GM12878 (cell line): ENCODE results near the gene IRGC.

Experiments used
- BHLHE40 ChIP-seq, 2 experiments: fragments of 450-650 bp in 1 of 2; IDR thresholded peaks; 2 replicates each; pipeline ENCODE4 v1.6.1; 2011 to 2017; ENCODE audit warnings: low read depth in 2 of 2, borderline replicate concordance in 1 of 2, improper control_type of control experiment in 1 of 2, low read length in 1 of 2, mild to moderate bottlenecking in 1 of 2
- CHD4 ChIP-seq: fragments of 200-600 bp; sonication (generic); IDR thresholded peaks from 2 replicates; pipeline ENCODE4 v1.6.1; 2016; ENCODE audit warnings: mild to moderate bottlenecking
- MYC ChIP-seq: IDR thresholded peaks from 2 replicates; pipeline ENCODE4 v1.6.1; 2011; ENCODE audit warnings: mild to moderate bottlenecking, low read length, moderate library complexity, inconsistent platforms; ENCODE audit not compliant: insufficient read depth, insufficient replicate concordance, insufficient read length, severe bottlenecking
- SMC3 ChIP-seq: IDR thresholded peaks from 2 replicates; pipeline ENCODE4 v1.6.1; 2011; ENCODE audit warnings: low read length, improper control_type of control experiment, borderline replicate concordance
- TF ChIP-seq, protein P1 (sequence below): fragments of 450-650 bp; IDR thresholded peaks from 2 replicates; pipeline ENCODE4 v1.6.1; 2017; ENCODE audit warnings: low read depth, mild to moderate bottlenecking, moderate library complexity
- TF ChIP-seq, protein P2 (sequence below), 3 experiments: IDR thresholded peaks in 2 of 3; conservative IDR thresholded peaks in 1 of 3; 2 replicates each; pipeline ENCODE4 v1.5.1; 2011; ENCODE audit warnings: low read depth in 3 of 3, low read length in 3 of 3, mild to moderate bottlenecking in 3 of 3, control low read depth in 2 of 3, moderate library complexity in 2 of 3, inconsistent platforms in 1 of 3, mixed read lengths in 1 of 3; ENCODE audit not compliant: control insufficient read depth in 2 of 3, insufficient read depth in 1 of 3; ENCODE audit errors: extremely low read depth in 1 of 3

- TF ChIP-seq, protein P1, sequence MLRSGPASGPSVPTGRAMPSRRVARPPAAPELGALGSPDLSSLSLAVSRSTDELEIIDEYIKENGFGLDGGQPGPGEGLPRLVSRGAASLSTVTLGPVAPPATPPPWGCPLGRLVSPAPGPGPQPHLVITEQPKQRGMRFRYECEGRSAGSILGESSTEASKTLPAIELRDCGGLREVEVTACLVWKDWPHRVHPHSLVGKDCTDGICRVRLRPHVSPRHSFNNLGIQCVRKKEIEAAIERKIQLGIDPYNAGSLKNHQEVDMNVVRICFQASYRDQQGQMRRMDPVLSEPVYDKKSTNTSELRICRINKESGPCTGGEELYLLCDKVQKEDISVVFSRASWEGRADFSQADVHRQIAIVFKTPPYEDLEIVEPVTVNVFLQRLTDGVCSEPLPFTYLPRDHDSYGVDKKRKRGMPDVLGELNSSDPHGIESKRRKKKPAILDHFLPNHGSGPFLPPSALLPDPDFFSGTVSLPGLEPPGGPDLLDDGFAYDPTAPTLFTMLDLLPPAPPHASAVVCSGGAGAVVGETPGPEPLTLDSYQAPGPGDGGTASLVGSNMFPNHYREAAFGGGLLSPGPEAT: no peak
- TF ChIP-seq MYC (no peak), SMC3 (no peak), CHD4 (no peak), BHLHE40 (IDR thresholded peaks at IDR 0.05; ENCODE audit: borderline replicate concordance in 1 of 2, low read depth in 2 of 2, low read length in 1 of 2) (no peak)
- TF ChIP-seq, protein P2, sequence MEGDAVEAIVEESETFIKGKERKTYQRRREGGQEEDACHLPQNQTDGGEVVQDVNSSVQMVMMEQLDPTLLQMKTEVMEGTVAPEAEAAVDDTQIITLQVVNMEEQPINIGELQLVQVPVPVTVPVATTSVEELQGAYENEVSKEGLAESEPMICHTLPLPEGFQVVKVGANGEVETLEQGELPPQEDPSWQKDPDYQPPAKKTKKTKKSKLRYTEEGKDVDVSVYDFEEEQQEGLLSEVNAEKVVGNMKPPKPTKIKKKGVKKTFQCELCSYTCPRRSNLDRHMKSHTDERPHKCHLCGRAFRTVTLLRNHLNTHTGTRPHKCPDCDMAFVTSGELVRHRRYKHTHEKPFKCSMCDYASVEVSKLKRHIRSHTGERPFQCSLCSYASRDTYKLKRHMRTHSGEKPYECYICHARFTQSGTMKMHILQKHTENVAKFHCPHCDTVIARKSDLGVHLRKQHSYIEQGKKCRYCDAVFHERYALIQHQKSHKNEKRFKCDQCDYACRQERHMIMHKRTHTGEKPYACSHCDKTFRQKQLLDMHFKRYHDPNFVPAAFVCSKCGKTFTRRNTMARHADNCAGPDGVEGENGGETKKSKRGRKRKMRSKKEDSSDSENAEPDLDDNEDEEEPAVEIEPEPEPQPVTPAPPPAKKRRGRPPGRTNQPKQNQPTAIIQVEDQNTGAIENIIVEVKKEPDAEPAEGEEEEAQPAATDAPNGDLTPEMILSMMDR (IDR thresholded peaks at IDR 0.05 in 2 of 3, conservative IDR thresholded peaks at IDR 0.05 in 1 of 3; ENCODE audit: control insufficient read depth in 2 of 3, extremely low read depth in 1 of 3, insufficient read depth in 1 of 3, low read depth in 3 of 3, low read length in 3 of 3): no peak
Observed at GRCh38 chr19:43694553-43694952, 21.3 kb upstream of the IRGC start.
